IPS-11a (cell line): ENCODE measurements around the gene CHAF1A.

Experiments
- H3K4me3 ChIP-seq: one replicate; pipeline ENCODE4 v1.5.1; 2013; ENCODE audit warnings: low read depth, low read length, control low read depth

CHAF1A gene

GRCh38 chr19:4487572-4487971 is 85.1 kb downstream of the CHAF1A start:
- H3K4me3 ChIP-seq: no peak overlapping the region

- no peak overlapping the region for H3K4me3 ChIP-seq
These were observed 86.1 kb downstream of the CHAF1A start for GRCh38 chr19:4488496-4488895.

DNA sequence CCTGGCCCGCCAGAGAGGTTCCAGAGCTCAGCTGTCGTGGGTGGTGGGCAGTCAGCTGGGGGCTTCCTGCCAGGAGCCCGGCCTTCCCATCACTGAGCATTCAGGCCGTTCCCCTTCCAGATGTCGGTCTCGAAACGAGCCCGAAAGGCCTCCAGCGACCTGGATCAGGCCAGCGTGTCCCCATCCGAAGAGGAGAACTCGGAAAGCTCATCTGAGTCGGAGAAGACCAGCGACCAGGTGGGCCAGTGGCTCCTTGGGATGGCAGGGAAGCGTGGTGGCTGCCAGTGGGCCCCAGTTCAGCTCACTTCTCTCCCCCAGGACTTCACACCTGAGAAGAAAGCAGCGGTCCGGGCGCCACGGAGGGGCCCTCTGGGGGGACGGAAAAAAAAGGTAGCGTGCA is 89.0 kb downstream of the CHAF1A start:
- no peak overlapping the region for H3K4me3 ChIP-seq

DNA sequence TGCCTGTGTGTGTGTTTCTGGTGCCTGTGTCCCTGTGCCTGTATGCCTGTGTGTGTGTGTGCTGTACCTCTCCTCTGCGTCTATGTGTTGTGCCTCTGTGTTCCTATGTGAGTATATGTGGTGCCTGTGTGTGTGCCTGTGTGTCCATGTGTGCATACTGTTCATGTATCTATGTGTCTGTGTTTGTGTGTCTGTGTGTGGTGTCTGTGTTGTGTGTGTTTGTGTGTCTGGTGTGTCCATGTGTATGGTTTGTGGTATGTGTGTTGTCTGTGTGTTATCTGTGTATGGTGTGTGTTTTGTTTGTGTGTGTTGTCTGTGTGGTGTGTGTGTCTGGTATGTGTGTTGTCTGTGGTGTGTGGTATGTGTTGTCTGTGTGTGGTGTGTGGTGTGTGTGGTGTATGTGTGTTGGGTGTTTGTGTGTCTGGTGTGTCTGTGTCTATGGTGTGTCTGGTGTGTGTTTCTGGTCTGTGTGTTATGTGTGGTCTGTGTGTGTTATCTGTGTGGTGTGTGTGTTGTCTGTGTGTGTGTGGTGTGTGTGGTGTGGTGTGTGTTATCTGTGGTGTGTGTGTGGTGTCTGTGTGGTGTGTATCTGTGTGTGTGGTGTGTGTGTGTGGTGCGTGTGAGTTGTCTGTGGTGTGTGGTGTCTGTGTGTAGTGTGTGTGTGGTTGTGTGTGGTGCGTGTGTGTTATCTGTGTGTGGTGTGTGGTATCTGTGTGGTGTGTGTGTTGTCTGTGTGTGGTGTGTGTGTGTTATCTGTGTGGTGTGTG is 90.1 kb downstream of the CHAF1A start:
- no peak overlapping the region for H3K4me3 ChIP-seq
